ENCODE data around the gene GALM.

DNA sequence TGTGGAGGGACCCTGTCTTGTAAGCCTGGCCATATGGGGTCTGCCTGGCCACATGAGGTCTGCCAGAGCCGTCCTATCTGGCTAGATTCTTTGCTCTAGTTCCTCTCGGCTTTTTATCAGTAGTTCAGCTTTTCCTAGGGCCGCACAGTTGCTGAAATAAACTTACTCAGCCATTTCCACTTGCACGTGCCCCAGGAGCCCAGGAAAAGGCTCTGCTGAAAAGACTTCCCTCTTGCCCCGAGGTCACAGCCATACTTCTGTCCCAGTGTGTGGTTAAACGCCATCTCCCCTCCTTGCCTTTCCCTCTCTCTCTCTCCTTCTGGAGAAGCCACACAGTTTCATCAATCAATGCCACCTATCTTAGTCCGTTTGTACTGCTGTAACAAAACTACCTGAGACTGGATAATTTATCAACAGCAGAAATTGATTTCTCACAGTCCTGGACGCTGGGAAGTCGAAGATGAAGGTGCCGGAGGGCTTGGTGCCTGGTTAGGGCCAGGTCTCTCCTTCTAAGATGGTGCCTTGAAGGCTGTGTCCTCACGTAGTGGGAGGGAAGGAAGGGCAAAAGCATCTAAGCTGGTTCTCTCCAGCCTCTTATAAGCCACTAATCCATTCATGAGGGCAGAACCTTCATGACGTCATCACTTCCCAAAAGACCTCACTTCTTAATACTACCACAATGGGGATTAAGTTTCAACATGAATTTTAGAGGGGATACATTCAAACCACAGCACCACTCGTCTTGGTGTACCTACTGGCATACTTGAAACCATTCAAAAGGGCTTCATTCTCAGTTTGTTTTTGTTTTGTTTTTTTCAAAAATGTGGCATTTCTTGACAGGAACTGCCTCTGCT, 11.2 kb upstream of the GALM start:
- TF ChIP-seq, protein P1, sequence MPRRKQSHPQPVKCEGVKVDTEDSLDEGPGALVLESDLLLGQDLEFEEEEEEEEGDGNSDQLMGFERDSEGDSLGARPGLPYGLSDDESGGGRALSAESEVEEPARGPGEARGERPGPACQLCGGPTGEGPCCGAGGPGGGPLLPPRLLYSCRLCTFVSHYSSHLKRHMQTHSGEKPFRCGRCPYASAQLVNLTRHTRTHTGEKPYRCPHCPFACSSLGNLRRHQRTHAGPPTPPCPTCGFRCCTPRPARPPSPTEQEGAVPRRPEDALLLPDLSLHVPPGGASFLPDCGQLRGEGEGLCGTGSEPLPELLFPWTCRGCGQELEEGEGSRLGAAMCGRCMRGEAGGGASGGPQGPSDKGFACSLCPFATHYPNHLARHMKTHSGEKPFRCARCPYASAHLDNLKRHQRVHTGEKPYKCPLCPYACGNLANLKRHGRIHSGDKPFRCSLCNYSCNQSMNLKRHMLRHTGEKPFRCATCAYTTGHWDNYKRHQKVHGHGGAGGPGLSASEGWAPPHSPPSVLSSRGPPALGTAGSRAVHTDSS (tag by site-specific recombination; IDR thresholded peaks at IDR 0.05): no peak
- TF ChIP-seq, protein P2, sequence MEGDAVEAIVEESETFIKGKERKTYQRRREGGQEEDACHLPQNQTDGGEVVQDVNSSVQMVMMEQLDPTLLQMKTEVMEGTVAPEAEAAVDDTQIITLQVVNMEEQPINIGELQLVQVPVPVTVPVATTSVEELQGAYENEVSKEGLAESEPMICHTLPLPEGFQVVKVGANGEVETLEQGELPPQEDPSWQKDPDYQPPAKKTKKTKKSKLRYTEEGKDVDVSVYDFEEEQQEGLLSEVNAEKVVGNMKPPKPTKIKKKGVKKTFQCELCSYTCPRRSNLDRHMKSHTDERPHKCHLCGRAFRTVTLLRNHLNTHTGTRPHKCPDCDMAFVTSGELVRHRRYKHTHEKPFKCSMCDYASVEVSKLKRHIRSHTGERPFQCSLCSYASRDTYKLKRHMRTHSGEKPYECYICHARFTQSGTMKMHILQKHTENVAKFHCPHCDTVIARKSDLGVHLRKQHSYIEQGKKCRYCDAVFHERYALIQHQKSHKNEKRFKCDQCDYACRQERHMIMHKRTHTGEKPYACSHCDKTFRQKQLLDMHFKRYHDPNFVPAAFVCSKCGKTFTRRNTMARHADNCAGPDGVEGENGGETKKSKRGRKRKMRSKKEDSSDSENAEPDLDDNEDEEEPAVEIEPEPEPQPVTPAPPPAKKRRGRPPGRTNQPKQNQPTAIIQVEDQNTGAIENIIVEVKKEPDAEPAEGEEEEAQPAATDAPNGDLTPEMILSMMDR (tag by site-specific recombination; IDR thresholded peaks at IDR 0.05): no peak
- TF ChIP-seq ZNF155 (tag by site-specific recombination; IDR thresholded peaks at IDR 0.05) (no peak), ZNF558 (tag by site-specific recombination; IDR thresholded peaks at IDR 0.05) (no peak), ZNF174 (tag by site-specific recombination; IDR thresholded peaks at IDR 0.05) (no peak), ZNF416 (tag by site-specific recombination; IDR thresholded peaks at IDR 0.05) (no peak), REST (tag by site-specific recombination; IDR thresholded peaks at IDR 0.05) (no peak), KLF16 (tag by site-specific recombination; IDR thresholded peaks at IDR 0.05) (no peak), ZNF202 (tag by site-specific recombination; IDR thresholded peaks at IDR 0.05; ENCODE audit: borderline replicate concordance) (no peak), KLF1 (tag by site-specific recombination; IDR thresholded peaks at IDR 0.05) (no peak), ZBTB7A (tag by site-specific recombination; IDR thresholded peaks at IDR 0.05; ENCODE audit: low read depth) (no peak)
